NCI-H748 (cell line): ENCODE results near the gene TIRAP.

Experiments used
- DNase-seq: peaks from one replicate; lab custom pipeline; 2025; ENCODE audit not compliant: unreplicated experiment; lab: John Stamatoyannopoulos, UW

TIRAP gene

DNA sequence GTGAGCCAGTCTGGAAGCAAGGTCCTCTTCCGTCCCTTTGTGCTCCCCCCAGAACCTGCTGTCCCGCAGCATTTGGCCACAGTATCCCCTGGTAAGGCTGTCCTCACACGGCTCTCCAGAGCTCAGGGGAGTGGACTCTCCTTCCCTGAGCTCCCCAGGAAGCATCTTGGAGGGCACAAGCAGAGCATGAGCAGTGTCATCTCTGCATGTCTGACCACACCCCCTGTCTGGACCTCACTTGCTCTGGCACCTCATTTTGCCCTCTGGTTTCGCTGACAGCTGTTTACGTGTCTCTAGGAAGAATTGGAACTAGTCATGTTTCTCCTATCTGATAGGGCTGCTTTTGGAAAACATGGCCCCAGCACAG, 36.5 kb downstream of the TIRAP start:
- no peak for DNase-seq

GRCh38 chr11:126322996-126323395, 40.1 kb downstream of the TIRAP start:
- DNase-seq, result no peak

DNA sequence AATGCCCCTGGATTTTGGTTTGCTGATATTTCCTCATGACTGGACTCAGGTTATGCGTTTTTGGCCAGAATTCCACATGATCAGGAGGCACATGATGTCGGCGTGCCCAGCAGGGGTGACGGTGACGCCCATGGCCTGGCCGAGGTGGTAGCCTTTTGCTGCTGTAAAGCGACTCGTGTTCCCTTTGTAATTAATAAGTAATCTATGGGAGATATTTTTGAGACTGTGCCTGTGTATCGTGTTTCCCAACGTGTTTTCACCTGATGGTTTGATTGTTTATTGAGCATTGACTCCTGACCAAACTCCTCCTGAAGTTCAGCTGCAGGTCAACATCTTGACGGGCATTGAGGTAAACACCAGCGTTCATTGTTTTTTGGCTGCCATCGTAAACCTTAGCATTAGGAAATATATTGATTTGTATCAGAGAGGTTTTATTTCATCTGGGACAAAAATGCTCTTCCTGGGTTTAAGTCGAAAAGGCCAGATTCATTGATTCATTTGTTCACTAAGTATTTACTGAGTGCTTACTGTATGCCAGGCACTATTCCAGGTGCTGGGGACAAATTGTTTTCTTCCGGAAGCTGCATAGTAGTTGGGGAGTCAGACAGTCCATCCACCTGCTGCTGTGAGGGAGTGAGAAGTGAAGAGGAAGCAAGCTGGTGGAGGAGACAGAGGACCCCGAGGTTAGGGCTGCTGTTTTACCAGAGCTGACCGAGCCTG, 44.5 kb downstream of the TIRAP start:
- DNase-seq, result no peak

DNA sequence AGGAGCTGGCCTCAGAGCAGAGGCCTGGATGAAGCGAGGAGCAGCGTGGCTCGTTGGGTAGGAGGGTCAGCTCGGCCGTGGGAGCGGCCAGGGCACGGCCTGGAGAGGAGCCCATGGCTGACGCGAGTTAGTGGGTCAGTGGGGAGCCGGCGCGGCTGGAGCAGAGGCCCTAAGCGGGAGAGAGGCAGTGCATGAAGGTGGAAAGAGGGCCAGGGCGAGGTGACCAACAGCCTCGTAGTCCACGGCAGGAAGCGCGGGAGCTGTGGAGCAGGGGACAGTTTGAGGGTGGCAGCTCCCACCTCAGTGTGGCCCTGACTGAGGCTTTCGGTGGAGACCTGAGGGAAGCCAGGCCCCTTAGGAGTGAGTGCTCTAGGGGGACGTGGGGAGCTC, 45.1 kb downstream of the TIRAP start:
- DNase-seq, result no peak

DNA sequence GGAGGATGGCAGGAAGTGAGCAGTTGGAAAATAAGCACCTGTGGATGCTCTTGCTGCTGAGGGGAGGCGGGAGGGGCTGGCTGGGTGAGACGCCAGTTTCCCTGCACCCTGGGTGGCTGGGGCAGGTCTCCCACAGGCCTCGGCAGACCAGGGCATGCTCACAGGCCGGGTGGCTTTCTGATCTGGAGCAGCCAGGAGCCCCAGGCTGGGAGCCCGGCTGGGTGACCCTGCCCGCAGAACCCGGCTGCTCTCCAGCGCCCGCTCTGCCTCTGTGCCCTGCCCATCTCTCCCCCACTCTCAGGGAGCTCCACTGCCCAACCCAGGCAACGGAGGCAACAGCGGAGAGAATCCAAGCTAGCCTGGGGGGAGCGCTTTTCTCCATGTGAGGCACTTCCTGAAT, 45.6 kb downstream of the TIRAP start:
- DNase-seq, result no peak

GRCh38 chr11:126328938-126329643, 46.2 kb downstream of the TIRAP start:
- DNase-seq, result no peak

GRCh38 chr11:126329644-126330211, 46.8 kb downstream of the TIRAP start:
- no peak for DNase-seq

DNA sequence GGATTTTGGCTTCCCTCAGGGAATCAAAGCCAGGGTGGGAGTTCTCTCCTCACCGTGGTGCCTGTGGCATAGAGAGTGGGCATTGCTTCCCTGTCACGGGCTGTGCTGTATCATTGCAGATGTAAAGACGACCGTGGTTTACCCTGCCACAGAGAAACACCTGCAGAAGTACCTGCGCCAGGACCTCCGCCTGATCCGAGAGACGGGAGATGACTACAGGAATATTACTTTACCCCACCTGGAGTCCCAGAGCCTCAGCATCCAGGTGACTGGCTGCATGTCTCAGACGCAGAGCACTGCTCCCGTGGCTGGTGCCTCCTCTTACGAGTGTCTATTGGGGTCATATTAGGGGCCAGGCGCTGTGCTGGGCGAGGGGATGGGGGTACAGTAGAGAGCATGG, 48.4 kb downstream of the TIRAP start:
- DNase-seq, result no peak

GRCh38 chr11:126332221-126332711, 49.4 kb downstream of the TIRAP start:
- DNase-seq, result no peak

- DNase-seq, result no peak
Measured at GRCh38 chr11:126333142-126333541, 50.2 kb downstream of the TIRAP start.

- DNase-seq, result no peak
Measured at GRCh38 chr11:126334659-126335462, 52.0 kb downstream of the TIRAP start.

- DNase-seq, result no peak
Measured at GRCh38 chr11:126335463-126335760, 52.5 kb downstream of the TIRAP start.

- no peak for DNase-seq
Measured at GRCh38 chr11:126336138-126336541, 53.2 kb downstream of the TIRAP start.

DNA sequence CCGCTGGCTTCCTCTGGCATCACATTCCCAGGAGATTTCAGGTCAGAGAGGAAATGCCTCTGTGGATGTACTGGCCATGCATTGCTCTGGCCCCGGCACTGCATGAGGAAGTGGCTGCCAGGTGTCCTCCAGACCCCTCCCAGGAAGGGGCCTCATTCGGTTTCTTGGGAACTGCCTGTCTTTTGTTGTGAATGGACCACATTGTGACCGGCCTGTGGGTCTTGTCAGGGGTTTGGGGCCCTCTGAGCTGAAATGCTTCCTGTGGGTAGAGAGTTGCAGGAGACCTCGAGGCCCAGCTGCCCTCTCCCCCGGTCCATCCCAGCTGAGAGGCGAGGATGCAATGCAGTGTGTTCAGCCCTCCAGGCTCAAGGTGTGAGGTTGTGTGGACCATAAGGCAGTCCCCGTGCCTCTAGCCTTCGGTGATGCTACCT, 53.8 kb downstream of the TIRAP start:
- DNase-seq, result no peak

DNA sequence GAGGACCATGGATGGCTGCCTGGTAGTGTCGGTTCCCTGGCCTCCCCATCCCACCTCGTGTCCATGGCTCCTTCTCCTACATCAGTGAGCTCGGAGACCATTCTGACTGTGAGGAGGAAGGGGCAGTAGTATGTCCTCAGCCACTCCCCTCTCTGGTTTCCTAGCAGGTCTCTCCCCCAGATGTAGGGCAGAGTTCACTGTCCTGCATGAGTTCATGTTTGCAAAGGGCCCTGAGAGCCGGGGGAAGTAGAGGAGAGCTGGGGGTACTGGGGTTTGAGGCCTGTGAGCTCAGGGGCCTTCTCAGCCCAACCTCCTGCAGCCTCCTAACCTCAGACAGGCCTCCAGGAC, 54.2 kb downstream of the TIRAP start:
- DNase-seq, result no peak

GRCh38 chr11:126337474-126338241, 54.8 kb downstream of the TIRAP start:
- DNase-seq, result no peak

GRCh38 chr11:126338346-126339055, 55.6 kb downstream of the TIRAP start:
- no peak for DNase-seq

GRCh38 chr11:126339073-126339862, 56.4 kb downstream of the TIRAP start:
- DNase-seq, result no peak

GRCh38 chr11:126339863-126340434, 57.1 kb downstream of the TIRAP start:
- DNase-seq, result no peak
